SK-N-SH treated with all-trans-retinoic acid at 6 μM for 48 hours (cell line): ENCODE measurements around the gene RAVER2.

Experiments used
- ARNTL ChIP-seq: fragments of 450-650 bp; formaldehyde crosslinking; IDR thresholded peaks from 2 replicates; pipeline ENCODE4 v1.5.0; 2020; ENCODE audit warnings: low read depth, mild to moderate bottlenecking, moderate library complexity, borderline replicate concordance
- BACH2 ChIP-seq: fragments of 250-450 bp; sonication (Bioruptor Pico); IDR thresholded peaks from 2 replicates; pipeline ENCODE4 v1.9.0; 2021; ENCODE audit warnings: mild to moderate bottlenecking, borderline replicate concordance
- TCF4 ChIP-seq: fragments of 250-450 bp; sonication (Bioruptor Pico); IDR thresholded peaks from 2 replicates; pipeline ENCODE4 v1.8.0; 2021; ENCODE audit warnings: mild to moderate bottlenecking, moderate library complexity, borderline replicate concordance
- TOX ChIP-seq: fragments of 250-450 bp; sonication (Bioruptor Pico); IDR thresholded peaks from 2 replicates; pipeline ENCODE4 v1.8.0; 2021; ENCODE audit warnings: mild to moderate bottlenecking, moderate library complexity, borderline replicate concordance
- ZC3H10 ChIP-seq: fragments of 250-450 bp; sonication (Bioruptor Pico); IDR thresholded peaks from 2 replicates; pipeline ENCODE4 v1.5.1; 2021; ENCODE audit warnings: mild to moderate bottlenecking, moderate library complexity
- ZFP3 ChIP-seq: fragments of 250-450 bp; sonication (Bioruptor Pico); IDR thresholded peaks from 2 replicates; pipeline ENCODE4 v1.5.0; 2020; ENCODE audit warnings: mild to moderate bottlenecking, moderate library complexity
- ZFP30 ChIP-seq: fragments of 450-650 bp; formaldehyde crosslinking; IDR thresholded peaks from 2 replicates; pipeline ENCODE4 v1.5.0; 2022; ENCODE audit warnings: mild to moderate bottlenecking, moderate library complexity
- ZNF8 ChIP-seq: fragments of 450-650 bp; formaldehyde crosslinking; IDR thresholded peaks from 2 replicates; pipeline ENCODE4 v1.5.0; 2020; ENCODE audit warnings: mild to moderate bottlenecking, moderate library complexity
- TF ChIP-seq, protein P1 (sequence below): fragments of 250-450 bp; sonication (Bioruptor Pico); IDR thresholded peaks from 2 replicates; pipeline ENCODE4 v1.8.0; 2020; ENCODE audit warnings: mild to moderate bottlenecking, moderate library complexity, borderline replicate concordance
- TF ChIP-seq, protein P2 (sequence below): fragments of 250-450 bp; sonication (Bioruptor Pico); IDR thresholded peaks from 2 replicates; pipeline ENCODE4 v1.8.0; 2021; ENCODE audit warnings: low read depth, mild to moderate bottlenecking, moderate library complexity, borderline replicate concordance
- TF ChIP-seq, protein P3 (sequence below): fragments of 250-450 bp; sonication (Bioruptor Pico); IDR thresholded peaks from 2 replicates; pipeline ENCODE4 v1.5.1; 2021; ENCODE audit warnings: mild to moderate bottlenecking, moderate library complexity
- TF ChIP-seq, protein P4 (sequence below): fragments of 250-450 bp; sonication (Bioruptor Pico); IDR thresholded peaks from 2 replicates; pipeline ENCODE4 v1.5.0; 2020; ENCODE audit warnings: mild to moderate bottlenecking, moderate library complexity

DNA sequence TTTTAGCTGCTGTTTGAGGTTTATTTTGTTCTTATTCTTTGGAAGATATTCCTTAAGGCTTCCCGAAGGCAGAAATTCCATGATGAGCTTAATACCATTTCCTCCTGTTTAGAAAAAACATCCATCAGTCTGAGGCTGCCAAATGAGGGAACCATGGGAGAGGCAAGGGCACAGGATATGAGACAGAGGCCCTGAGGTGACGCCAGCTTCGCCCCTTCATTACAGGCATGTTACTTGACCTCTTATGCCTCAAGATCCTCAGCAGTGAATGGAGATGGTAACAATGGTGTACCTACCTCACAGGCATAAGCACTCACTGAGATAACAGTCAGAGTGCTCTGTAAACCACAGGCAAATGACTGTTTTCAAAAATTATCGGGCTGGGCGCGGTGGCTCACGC is 93.6 kb downstream of the RAVER2 start:
- no peak for TF ChIP-seq BACH2
- TF ChIP-seq, protein P1, sequence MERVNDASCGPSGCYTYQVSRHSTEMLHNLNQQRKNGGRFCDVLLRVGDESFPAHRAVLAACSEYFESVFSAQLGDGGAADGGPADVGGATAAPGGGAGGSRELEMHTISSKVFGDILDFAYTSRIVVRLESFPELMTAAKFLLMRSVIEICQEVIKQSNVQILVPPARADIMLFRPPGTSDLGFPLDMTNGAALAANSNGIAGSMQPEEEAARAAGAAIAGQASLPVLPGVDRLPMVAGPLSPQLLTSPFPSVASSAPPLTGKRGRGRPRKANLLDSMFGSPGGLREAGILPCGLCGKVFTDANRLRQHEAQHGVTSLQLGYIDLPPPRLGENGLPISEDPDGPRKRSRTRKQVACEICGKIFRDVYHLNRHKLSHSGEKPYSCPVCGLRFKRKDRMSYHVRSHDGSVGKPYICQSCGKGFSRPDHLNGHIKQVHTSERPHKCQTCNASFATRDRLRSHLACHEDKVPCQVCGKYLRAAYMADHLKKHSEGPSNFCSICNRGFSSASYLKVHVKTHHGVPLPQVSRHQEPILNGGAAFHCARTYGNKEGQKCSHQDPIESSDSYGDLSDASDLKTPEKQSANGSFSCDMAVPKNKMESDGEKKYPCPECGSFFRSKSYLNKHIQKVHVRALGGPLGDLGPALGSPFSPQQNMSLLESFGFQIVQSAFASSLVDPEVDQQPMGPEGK (CRISPR knock-in tag), result no peak
- TF ChIP-seq, protein P2, sequence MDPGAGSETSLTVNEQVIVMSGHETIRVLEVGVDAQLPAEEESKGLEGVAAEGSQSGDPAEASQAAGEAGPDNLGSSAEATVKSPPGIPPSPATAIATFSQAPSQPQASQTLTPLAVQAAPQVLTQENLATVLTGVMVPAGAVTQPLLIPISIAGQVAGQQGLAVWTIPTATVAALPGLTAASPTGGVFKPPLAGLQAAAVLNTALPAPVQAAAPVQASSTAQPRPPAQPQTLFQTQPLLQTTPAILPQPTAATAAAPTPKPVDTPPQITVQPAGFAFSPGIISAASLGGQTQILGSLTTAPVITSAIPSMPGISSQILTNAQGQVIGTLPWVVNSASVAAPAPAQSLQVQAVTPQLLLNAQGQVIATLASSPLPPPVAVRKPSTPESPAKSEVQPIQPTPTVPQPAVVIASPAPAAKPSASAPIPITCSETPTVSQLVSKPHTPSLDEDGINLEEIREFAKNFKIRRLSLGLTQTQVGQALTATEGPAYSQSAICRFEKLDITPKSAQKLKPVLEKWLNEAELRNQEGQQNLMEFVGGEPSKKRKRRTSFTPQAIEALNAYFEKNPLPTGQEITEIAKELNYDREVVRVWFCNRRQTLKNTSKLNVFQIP (CRISPR knock-in tag), result no peak
- TF ChIP-seq, protein P3, sequence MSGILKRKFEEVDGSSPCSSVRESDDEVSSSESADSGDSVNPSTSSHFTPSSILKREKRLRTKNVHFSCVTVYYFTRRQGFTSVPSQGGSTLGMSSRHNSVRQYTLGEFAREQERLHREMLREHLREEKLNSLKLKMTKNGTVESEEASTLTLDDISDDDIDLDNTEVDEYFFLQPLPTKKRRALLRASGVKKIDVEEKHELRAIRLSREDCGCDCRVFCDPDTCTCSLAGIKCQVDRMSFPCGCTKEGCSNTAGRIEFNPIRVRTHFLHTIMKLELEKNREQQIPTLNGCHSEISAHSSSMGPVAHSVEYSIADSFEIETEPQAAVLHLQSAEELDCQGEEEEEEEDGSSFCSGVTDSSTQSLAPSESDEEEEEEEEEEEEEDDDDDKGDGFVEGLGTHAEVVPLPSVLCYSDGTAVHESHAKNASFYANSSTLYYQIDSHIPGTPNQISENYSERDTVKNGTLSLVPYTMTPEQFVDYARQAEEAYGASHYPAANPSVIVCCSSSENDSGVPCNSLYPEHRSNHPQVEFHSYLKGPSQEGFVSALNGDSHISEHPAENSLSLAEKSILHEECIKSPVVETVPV (CRISPR knock-in tag), result no peak
- TF ChIP-seq ARNTL (CRISPR knock-in tag), result no peak
- no peak for TF ChIP-seq ZC3H10 (CRISPR knock-in tag)
- TF ChIP-seq ZNF8 (CRISPR knock-in tag), result no peak
- TF ChIP-seq TOX, result no peak
- no peak for TF ChIP-seq TCF4 (CRISPR knock-in tag)
- TF ChIP-seq ZFP30, result no peak
- TF ChIP-seq, protein P4, sequence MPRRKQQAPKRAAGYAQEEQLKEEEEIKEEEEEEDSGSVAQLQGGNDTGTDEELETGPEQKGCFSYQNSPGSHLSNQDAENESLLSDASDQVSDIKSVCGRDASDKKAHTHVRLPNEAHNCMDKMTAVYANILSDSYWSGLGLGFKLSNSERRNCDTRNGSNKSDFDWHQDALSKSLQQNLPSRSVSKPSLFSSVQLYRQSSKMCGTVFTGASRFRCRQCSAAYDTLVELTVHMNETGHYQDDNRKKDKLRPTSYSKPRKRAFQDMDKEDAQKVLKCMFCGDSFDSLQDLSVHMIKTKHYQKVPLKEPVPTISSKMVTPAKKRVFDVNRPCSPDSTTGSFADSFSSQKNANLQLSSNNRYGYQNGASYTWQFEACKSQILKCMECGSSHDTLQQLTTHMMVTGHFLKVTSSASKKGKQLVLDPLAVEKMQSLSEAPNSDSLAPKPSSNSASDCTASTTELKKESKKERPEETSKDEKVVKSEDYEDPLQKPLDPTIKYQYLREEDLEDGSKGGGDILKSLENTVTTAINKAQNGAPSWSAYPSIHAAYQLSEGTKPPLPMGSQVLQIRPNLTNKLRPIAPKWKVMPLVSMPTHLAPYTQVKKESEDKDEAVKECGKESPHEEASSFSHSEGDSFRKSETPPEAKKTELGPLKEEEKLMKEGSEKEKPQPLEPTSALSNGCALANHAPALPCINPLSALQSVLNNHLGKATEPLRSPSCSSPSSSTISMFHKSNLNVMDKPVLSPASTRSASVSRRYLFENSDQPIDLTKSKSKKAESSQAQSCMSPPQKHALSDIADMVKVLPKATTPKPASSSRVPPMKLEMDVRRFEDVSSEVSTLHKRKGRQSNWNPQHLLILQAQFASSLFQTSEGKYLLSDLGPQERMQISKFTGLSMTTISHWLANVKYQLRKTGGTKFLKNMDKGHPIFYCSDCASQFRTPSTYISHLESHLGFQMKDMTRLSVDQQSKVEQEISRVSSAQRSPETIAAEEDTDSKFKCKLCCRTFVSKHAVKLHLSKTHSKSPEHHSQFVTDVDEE (CRISPR knock-in tag), result no peak
- no peak for TF ChIP-seq ZFP3 (CRISPR knock-in tag)
